HEK293 (cell line): Measurements from ENCODE around the gene OCSTAMP.
A peak's percentile ranks its signal among the peaks of the same experiment; 100 is the strongest.

Experiments
- CTCF ChIA-PET: fragments of 350-600 bp; formaldehyde crosslinking; extraction: SDS; loops from one replicate; lab custom pipeline; 2021; ENCODE audit warnings: antibody characterized with exemption; lab: Yijun Ruan, JAX
- POLR2A ChIA-PET: fragments of 300-600 bp; formaldehyde crosslinking; extraction: SDS; loops from one replicate; lab custom pipeline; 2020; ENCODE audit warnings: antibody characterized with exemption, inconsistent platforms; lab: Yijun Ruan, JAX
- H3K27ac ChIP-seq: fragments of 200-500 bp; sonication (Bioruptor generic); 2 replicates; pipeline ENCODE4 v1.5.1; 2014; ENCODE audit warnings: low read depth, low read length, control low read depth, inconsistent platforms; ENCODE audit errors: extremely low read depth
- H3K36me3 ChIP-seq, 2 experiments: fragments of 200-500 bp in 1 of 2; sonication (Bioruptor generic) in 1 of 2; 1 replicate in 1 of 2; 2 replicates in 1 of 2; pipeline ENCODE4 v1.5.1; 2014 to 2017; ENCODE audit warnings: inconsistent platforms in 2 of 2, low read length in 2 of 2; ENCODE audit not compliant: control insufficient read depth in 2 of 2, insufficient read depth in 1 of 2
- H3K4me1 ChIP-seq: fragments of 200-500 bp; sonication (Bioruptor generic); 2 replicates; pipeline ENCODE4 v1.5.1; 2014; ENCODE audit warnings: mild to moderate bottlenecking, low read length, inconsistent platforms; ENCODE audit not compliant: control insufficient read depth, insufficient read depth
- H3K4me3 ChIP-seq: 2 replicates; pipeline ENCODE4 v1.5.1; 2011; ENCODE audit warnings: low read depth, mild to moderate bottlenecking, control low read depth, low read length, moderate library complexity
- H3K9me3 ChIP-seq: fragments of 200-500 bp; sonication (Bioruptor generic); 2 replicates; pipeline ENCODE4 v1.5.1; 2014; ENCODE audit warnings: low read depth, low read length, inconsistent platforms; ENCODE audit not compliant: control insufficient read depth, insufficient read depth
- MYNN ChIP-seq: fragments of 450-650 bp; formaldehyde crosslinking; IDR thresholded peaks from 2 replicates; pipeline ENCODE4 v1.5.1; 2016; ENCODE audit warnings: missing biosample characterization, missing genetic modification characterization, borderline replicate concordance
- ZBTB48 ChIP-seq: fragments of 450-650 bp; formaldehyde crosslinking; IDR thresholded peaks from 2 replicates; pipeline ENCODE4 v1.5.1; 2016; ENCODE audit warnings: missing biosample characterization, missing genetic modification characterization
- ZFHX2 ChIP-seq: fragments of 450-650 bp; formaldehyde crosslinking; conservative IDR thresholded peaks from 2 replicates; pipeline ENCODE4 v1.5.1; 2016; ENCODE audit warnings: missing biosample characterization, missing genetic modification characterization
- ZIC2 ChIP-seq: fragments of 450-650 bp; formaldehyde crosslinking; IDR thresholded peaks from 2 replicates; pipeline ENCODE4 v1.5.1; 2016; ENCODE audit warnings: missing biosample characterization, missing genetic modification characterization
- ZNF248 ChIP-seq: fragments of 450-650 bp; formaldehyde crosslinking; IDR thresholded peaks from 2 replicates; pipeline ENCODE4 v1.5.1; 2017; ENCODE audit warnings: missing biosample characterization, missing genetic modification characterization
- ZNF311 ChIP-seq: fragments of 450-650 bp; formaldehyde crosslinking; IDR thresholded peaks from 2 replicates; pipeline ENCODE4 v1.5.1; 2017; ENCODE audit warnings: missing biosample characterization, missing genetic modification characterization, borderline replicate concordance
- ZNF341 ChIP-seq: fragments of 450-650 bp; formaldehyde crosslinking; IDR thresholded peaks from 2 replicates; pipeline ENCODE4; 2016; ENCODE audit warnings: low read depth, missing biosample characterization, missing genetic modification characterization
- ZNF433 ChIP-seq: fragments of 450-650 bp; formaldehyde crosslinking; IDR thresholded peaks from 2 replicates; pipeline ENCODE4 v1.5.1; 2016; ENCODE audit warnings: missing biosample characterization, missing genetic modification characterization, low read depth
- TF ChIP-seq, protein P1 (sequence below): fragments of 450-650 bp; formaldehyde crosslinking; IDR thresholded peaks from 2 replicates; pipeline ENCODE4 v1.5.1; 2016; ENCODE audit warnings: missing biosample characterization, missing genetic modification characterization
- TF ChIP-seq, protein P2 (sequence below): fragments of 450-650 bp; formaldehyde crosslinking; IDR thresholded peaks from 2 replicates; pipeline ENCODE4 v1.5.1; 2016; ENCODE audit warnings: missing biosample characterization, missing genetic modification characterization
- TF ChIP-seq, protein P3 (sequence below): fragments of 450-650 bp; formaldehyde crosslinking; IDR thresholded peaks from 2 replicates; pipeline ENCODE4 v1.5.1; 2017; ENCODE audit warnings: missing biosample characterization, missing genetic modification characterization
- TF ChIP-seq, protein P4 (sequence below): fragments of 450-650 bp; formaldehyde crosslinking; IDR thresholded peaks from 2 replicates; pipeline ENCODE4 v1.5.1; 2016; ENCODE audit warnings: missing biosample characterization, missing genetic modification characterization

The OCSTAMP gene

DNA sequence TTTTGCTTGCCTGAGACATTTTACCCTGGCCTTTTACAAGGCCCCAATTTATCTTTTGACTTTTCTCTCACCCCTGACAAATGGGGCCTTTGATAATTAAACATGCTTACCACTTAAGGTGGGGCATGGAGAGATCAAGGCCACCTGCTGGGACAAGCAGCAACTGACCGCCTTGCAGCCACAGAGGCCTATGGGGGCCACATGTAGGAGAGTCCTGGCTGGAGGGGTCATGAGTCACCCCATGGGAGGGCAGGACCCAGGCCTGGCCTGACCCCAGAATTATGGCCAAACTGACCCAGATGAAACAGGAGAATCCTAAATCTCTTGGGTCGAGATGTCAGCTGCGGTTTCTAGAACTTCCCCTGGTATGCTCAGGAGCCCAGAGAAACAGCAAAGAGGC, 8.5 kb upstream of the OCSTAMP start (continued):
- TF ChIP-seq, protein P1, sequence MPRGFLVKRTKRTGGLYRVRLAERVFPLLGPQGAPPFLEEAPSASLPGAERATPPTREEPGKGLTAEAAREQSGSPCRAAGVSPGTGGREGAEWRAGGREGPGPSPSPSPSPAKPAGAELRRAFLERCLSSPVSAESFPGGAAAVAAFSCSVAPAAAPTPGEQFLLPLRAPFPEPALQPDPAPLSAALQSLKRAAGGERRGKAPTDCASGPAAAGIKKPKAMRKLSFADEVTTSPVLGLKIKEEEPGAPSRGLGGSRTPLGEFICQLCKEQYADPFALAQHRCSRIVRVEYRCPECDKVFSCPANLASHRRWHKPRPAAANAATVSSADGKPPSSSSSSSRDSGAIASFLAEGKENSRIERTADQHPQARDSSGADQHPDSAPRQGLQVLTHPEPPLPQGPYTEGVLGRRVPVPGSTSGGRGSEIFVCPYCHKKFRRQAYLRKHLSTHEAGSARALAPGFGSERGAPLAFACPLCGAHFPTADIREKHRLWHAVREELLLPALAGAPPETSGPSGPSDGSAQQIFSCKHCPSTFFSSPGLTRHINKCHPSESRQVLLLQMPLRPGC, result no peak
- TF ChIP-seq ZNF311 (no peak), ZNF248 (tag by site-specific recombination) (no peak)
- TF ChIP-seq, all 188 proteins: peak for 0

DNA sequence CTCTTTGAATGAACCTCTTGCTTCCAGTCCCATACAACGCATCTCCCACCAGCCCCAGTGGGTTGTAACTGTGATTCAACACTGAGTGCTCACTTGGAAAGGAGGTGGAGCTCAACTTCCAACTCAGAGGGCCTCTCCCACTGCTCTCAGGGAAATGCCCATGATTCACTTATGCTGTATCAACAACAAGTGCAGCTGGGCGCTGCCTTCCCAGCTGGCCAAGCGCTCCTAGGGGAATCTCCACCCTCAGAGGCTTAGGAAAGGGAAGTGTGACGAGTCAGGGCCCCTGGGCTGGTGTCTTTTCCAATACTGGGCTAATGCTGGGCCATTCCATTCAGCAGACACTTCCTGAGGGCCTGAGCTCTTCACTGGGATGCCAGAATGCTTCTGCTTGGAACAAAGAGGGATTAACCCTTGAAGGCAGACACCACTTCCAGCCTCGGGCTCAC, 8.1 kb upstream of the OCSTAMP start:
- H3K4me3 ChIP-seq, result no peak overlapping the region
- TF ChIP-seq ZNF341 (0 out of 2 replicates have a peak, but pooled peaks have one; percentile 12), ZBTB48 (tag by site-specific recombination) (no peak), ZIC2 (tag by site-specific recombination) (peak; percentile 30), ZNF433 (no peak)
- TF ChIP-seq, protein P2, sequence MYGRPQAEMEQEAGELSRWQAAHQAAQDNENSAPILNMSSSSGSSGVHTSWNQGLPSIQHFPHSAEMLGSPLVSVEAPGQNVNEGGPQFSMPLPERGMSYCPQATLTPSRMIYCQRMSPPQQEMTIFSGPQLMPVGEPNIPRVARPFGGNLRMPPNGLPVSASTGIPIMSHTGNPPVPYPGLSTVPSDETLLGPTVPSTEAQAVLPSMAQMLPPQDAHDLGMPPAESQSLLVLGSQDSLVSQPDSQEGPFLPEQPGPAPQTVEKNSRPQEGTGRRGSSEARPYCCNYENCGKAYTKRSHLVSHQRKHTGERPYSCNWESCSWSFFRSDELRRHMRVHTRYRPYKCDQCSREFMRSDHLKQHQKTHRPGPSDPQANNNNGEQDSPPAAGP (tag by site-specific recombination), result no peak
- no peaks in the 10 kb centered on the region for H3K9me3 ChIP-seq
- no peaks in the 10 kb centered on the region for H3K36me3 ChIP-seq
- POLR2A ChIA-PET, result interaction anchor here (0.6 kb wide), 1 partner anchor 759 kb away, joined by 6 read pairs; no protein-coding TSS in a partner anchor
- 0 out of 2 replicates have a peak overlapping the region, but pooled peaks have one; percentile 7 for H3K27ac ChIP-seq
- CTCF ChIA-PET, result interaction anchor here (1.4 to 1.9 kb wide), 3 partner anchors 121 to 130 kb away, joined by 5 to 11 read pairs (median 7); partner anchors contain the start of gene TP53RK
- peaks cover 2% of the 10 kb centered on the region; the same call in 1 of the 2 replicates for H3K4me1 ChIP-seq

DNA sequence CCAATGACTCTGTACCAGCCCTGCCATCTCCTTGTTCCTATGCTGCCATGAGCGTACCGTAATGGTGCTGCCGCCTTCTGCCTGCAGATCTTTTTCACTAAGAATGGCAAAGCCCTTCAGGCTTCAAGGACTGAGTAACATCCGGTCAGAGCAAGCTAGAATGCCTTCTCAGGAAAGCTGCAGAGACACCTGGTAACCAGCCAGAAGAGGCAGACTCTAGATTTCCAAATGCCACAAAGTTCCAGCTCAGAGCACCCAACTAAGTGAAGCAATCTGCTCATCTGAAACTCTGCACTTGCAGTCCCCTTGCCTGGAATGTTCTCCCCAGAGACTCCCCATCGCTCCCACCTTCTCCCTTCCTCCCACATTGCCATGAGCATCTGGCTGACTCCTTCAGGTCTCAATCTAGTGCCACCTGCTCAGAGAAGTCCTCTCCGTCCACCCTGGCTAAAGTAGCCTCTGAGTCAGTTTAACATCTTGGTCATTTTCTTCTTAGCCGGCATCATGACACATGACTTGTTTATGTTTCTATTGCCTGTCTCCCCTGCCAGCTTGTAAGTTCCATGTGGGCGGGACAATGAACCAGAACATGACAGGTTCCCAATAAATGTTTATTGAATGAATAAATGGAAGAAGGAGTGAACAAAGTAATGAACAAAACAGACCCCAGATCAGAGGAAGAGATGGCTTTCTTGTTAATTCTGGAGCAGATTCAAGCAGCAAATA, 6.9 kb upstream of the OCSTAMP start:
- Histone ChIP-seq H3K36me3 (no peaks in the 10 kb centered on the region), H3K4me1 (peaks cover 2% of the 10 kb centered on the region; the same call in 1 of the 2 replicates)
- CTCF ChIA-PET, result no interaction called here

DNA sequence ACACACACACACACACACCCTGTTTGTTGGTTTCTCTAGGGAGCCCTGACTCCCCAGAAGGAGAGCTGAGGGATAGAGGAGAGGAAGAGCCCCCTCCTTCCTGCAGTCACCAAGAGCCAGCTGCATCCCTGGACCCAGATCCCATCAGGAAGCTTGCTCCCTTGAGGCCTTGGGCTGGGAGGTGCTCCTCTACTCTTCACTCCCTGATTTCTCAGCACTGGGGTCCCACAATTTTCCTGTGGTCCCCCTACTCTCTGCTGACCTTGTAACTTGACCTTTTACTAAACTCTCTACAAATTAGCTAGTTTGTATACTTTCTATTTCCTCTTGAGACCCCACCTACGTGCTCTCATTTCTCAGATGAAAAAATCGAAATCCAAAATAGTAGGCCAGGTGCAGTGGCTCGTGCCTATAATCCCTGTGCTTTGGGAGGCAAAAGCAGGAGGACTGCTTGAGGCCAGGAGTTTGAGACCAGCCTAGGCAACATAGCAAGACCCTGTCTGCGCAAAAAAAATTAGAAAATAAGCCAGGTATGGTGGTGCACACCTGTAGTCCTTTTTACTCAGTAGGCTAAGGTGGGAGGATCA, 5.0 kb upstream of the OCSTAMP start:
- POLR2A ChIA-PET, result no interaction called here
- CTCF ChIA-PET, result no interaction called here
- Histone ChIP-seq H3K27ac (no peak overlapping the region), H3K36me3 (no peaks in the 10 kb centered on the region), H3K4me3 (no peak overlapping the region), H3K9me3 (no peaks in the 10 kb centered on the region), H3K4me1 (0 out of 2 replicates have a peak, but pooled peaks cover 2% of the 10 kb centered on the region)
- TF ChIP-seq MYNN (tag by site-specific recombination), result no peak
- TF ChIP-seq, protein P3, sequence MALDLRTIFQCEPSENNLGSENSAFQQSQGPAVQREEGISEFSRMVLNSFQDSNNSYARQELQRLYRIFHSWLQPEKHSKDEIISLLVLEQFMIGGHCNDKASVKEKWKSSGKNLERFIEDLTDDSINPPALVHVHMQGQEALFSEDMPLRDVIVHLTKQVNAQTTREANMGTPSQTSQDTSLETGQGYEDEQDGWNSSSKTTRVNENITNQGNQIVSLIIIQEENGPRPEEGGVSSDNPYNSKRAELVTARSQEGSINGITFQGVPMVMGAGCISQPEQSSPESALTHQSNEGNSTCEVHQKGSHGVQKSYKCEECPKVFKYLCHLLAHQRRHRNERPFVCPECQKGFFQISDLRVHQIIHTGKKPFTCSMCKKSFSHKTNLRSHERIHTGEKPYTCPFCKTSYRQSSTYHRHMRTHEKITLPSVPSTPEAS (tag by site-specific recombination), result 0 out of 2 replicates have a peak, but pooled peaks have one; percentile 17

More for the DNA sequence above, 6.9 kb upstream of the OCSTAMP start:
- TF ChIP-seq, protein P4, sequence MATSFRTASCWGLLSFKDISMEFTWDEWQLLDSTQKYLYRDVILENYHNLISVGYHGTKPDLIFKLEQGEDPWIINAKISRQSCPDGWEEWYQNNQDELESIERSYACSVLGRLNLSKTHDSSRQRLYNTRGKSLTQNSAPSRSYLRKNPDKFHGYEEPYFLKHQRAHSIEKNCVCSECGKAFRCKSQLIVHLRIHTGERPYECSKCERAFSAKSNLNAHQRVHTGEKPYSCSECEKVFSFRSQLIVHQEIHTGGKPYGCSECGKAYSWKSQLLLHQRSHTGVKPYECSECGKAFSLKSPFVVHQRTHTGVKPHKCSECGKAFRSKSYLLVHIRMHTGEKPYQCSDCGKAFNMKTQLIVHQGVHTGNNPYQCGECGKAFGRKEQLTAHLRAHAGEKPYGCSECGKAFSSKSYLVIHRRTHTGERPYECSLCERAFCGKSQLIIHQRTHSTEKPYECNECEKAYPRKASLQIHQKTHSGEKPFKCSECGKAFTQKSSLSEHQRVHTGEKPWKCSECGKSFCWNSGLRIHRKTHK, result no peak
- TF ChIP-seq ZFHX2 (tag by site-specific recombination), result peak; percentile 15; the same call in 1 of the 2 replicates
- TF ChIP-seq, all 188 proteins: peak for 1
- H3K4me3 ChIP-seq, result no peak overlapping the region
- no peak overlapping the region for H3K27ac ChIP-seq
- H3K9me3 ChIP-seq, result no peaks in the 10 kb centered on the region
- POLR2A ChIA-PET, result no interaction called here
